HG03108 (cell line): Measurements from ENCODE around the gene NPAT.

Experiments used
- ATAC-seq: cut with Tn5 transposase; IDR thresholded peaks from one replicate; pipeline ENCODE4 v1.9.1; 2021; ENCODE audit warnings: moderate library complexity; ENCODE audit not compliant: unreplicated experiment

Gene NPAT

GRCh38 chr11:108220721-108221336 lies 1.6 kb downstream of the NPAT start:
- ATAC-seq = no peak

GRCh38 chr11:108218912-108219783 lies 3.3 kb downstream of the NPAT start:
- ATAC-seq = no peak

- no peak for ATAC-seq
These were observed 4.0 kb downstream of the NPAT start for GRCh38 chr11:108218455-108218854.

GRCh38 chr11:108216988-108217387 lies 5.5 kb downstream of the NPAT start:
- ATAC-seq = no peak

- ATAC-seq = no peak
These were observed 8.7 kb downstream of the NPAT start for GRCh38 chr11:108213784-108214183.

- ATAC-seq = no peak
These were observed 12.0 kb downstream of the NPAT start for GRCh38 chr11:108210441-108210840.

- ATAC-seq = no peak
These were observed 14.8 kb downstream of the NPAT start for GRCh38 chr11:108207683-108208060.

- no peak for ATAC-seq
These were observed 15.3 kb downstream of the NPAT start for GRCh38 chr11:108206969-108207682.

- ATAC-seq = no peak
These were observed 16.3 kb downstream of the NPAT start for GRCh38 chr11:108206171-108206570.

- ATAC-seq = no peak
These were observed 17.4 kb downstream of the NPAT start for GRCh38 chr11:108204929-108205499.

GRCh38 chr11:108204376-108204775 lies 18.1 kb downstream of the NPAT start:
- no peak for ATAC-seq

- no peak for ATAC-seq
These were observed 19.4 kb downstream of the NPAT start for GRCh38 chr11:108203075-108203474.

- peak; percentile 70 for ATAC-seq
These were observed 22.8 kb downstream of the NPAT start for GRCh38 chr11:108199446-108200321.

- ATAC-seq = no peak
These were observed 23.6 kb downstream of the NPAT start for GRCh38 chr11:108198833-108199232.

GRCh38 chr11:108197351-108197750 lies 25.1 kb downstream of the NPAT start:
- ATAC-seq = peak; percentile 37

- peak; percentile 24 for ATAC-seq
These were observed 25.5 kb downstream of the NPAT start for GRCh38 chr11:108196901-108197300.

- no peak for ATAC-seq
These were observed 28.7 kb downstream of the NPAT start for GRCh38 chr11:108193725-108194124.

- ATAC-seq = no peak
These were observed 44.9 kb downstream of the NPAT start for GRCh38 chr11:108177570-108177969.

GRCh38 chr11:108170184-108170583 lies 52.3 kb downstream of the NPAT start:
- no peak for ATAC-seq

GRCh38 chr11:108167624-108168023 lies 54.8 kb downstream of the NPAT start:
- ATAC-seq = no peak
